GM23248 (cell line): ENCODE results near the gene PHF8.

ENCODE experiments used
- EZH2 ChIP-seq: fragments of 200-600 bp; sonication (generic); IDR thresholded peaks from 2 replicates; pipeline ENCODE4 v1.6.1; 2018; ENCODE audit warnings: antibody characterized with exemption, mild to moderate bottlenecking; ENCODE audit not compliant: insufficient read depth, poor library complexity, severe bottlenecking
- EZH2phosphoT487 ChIP-seq: fragments of 200-600 bp; sonication (generic); IDR thresholded peaks from 2 replicates; pipeline ENCODE4 v1.6.1; 2018; ENCODE audit warnings: antibody characterized with exemption, moderate library complexity, mild to moderate bottlenecking, low read depth; ENCODE audit not compliant: insufficient read depth

- no peak for TF ChIP-seq EZH2
- TF ChIP-seq EZH2phosphoT487: no peak
These were observed 20.3 kb upstream of the PHF8 start for GRCh38 chrX:54064564-54064963.
